ENCODE measurements around the gene MAGEA10. TPM values are rescaled to one million over a fixed set of nuclear protein-coding genes. Genes with fewer than 3 reads are reported as not detected.

The MAGEA10 gene
- polyA plus RNA-seq, 1 donor: 0.06 TPM

Other genes starting within 250 kb of the MAGEA10 start
- not detected for gene MAGEA4, start 225.7 kb downstream of the MAGEA10 start, polyA plus RNA-seq
- 47.5 TPM for gene GABRE, start 163.9 kb downstream of the MAGEA10 start, polyA plus RNA-seq